HEK293 (cell line): Measurements from ENCODE around the gene DISC1.

Experiments
- CTCF ChIP-seq: fragments of 450-650 bp; formaldehyde crosslinking; IDR thresholded peaks from 2 replicates; pipeline ENCODE4 v1.5.1; 2016; ENCODE audit warnings: missing biosample characterization, missing genetic modification characterization
- KLF10 ChIP-seq: fragments of 450-650 bp; IDR thresholded peaks from 2 replicates; pipeline ENCODE4 v1.5.1; 2018; ENCODE audit warnings: missing biosample characterization, mild to moderate bottlenecking, missing genetic modification characterization
- KLF16 ChIP-seq: fragments of 450-650 bp; formaldehyde crosslinking; IDR thresholded peaks from 2 replicates; pipeline ENCODE4 v1.5.1; 2017; ENCODE audit warnings: missing biosample characterization, missing genetic modification characterization
- MEIS1 ChIP-seq: sonication (generic); formaldehyde crosslinking; IDR thresholded peaks from 2 replicates; pipeline ENCODE4 v1.8.1; 2022; ENCODE audit warnings: missing genetic modification reagents, mild to moderate bottlenecking, borderline replicate concordance
- TRIM28 ChIP-seq: IDR thresholded peaks from 2 replicates; pipeline ENCODE4 v1.6.1; 2011; ENCODE audit warnings: low read length, control low read depth, borderline replicate concordance
- ZNF155 ChIP-seq: fragments of 450-650 bp; formaldehyde crosslinking; IDR thresholded peaks from 2 replicates; pipeline ENCODE4 v1.5.1; 2016; ENCODE audit warnings: missing biosample characterization, missing genetic modification characterization
- ZNF221 ChIP-seq: fragments of 450-650 bp; formaldehyde crosslinking; IDR thresholded peaks from 2 replicates; pipeline ENCODE4 v1.5.1; 2017; ENCODE audit warnings: missing biosample characterization, missing genetic modification characterization, borderline replicate concordance
- ZNF354C ChIP-seq: fragments of 450-650 bp; formaldehyde crosslinking; IDR thresholded peaks from 2 replicates; pipeline ENCODE4 v1.5.1; 2016; ENCODE audit warnings: missing biosample characterization, missing genetic modification characterization, low read depth, borderline replicate concordance
- ZNF473 ChIP-seq: fragments of 450-650 bp; formaldehyde crosslinking; IDR thresholded peaks from 2 replicates; pipeline ENCODE4 v1.5.1; 2017; ENCODE audit warnings: missing biosample characterization, missing genetic modification characterization
- ZNF830 ChIP-seq: fragments of 450-650 bp; IDR thresholded peaks from 2 replicates; pipeline ENCODE4 v1.5.0; 2018; ENCODE audit warnings: missing biosample characterization, missing genetic modification characterization, low read depth, mild to moderate bottlenecking, moderate library complexity

GRCh38 chr1:232047473-232047872 lies 420.9 kb downstream of the DISC1 start:
- TF ChIP-seq ZNF155 (tag by site-specific recombination) (no peak), CTCF (tag by site-specific recombination) (no peak), ZNF473 (tag by site-specific recombination) (no peak), TRIM28 (no peak), ZNF830 (tag by site-specific recombination) (no peak), MEIS1 (CRISPR knock-in tag) (no peak), KLF10 (tag by site-specific recombination) (no peak), ZNF221 (no peak), KLF16 (tag by site-specific recombination) (no peak), ZNF354C (tag by site-specific recombination) (no peak)
